DND-41 (cell line): ENCODE data around the gene SPOPL.

Source experiments
- ATAC-seq: fragments of 200-7000 bp; cut with Tn5 transposase; 3 replicates; pipeline ENCODE4 v1.9.1; 2021; ENCODE audit warnings: low read depth; ENCODE audit not compliant: insufficient read depth
- DNase-seq: peaks from one replicate; pipeline ENCODE4 v3.0.0-alpha.2; 2020
- H2AFZ ChIP-seq: 2 replicates; pipeline ENCODE4 v1.6.0; 2012; ENCODE audit warnings: low read depth, low read length
- H3K27ac ChIP-seq: 2 replicates; pipeline ENCODE4 v1.5.1; 2012; ENCODE audit warnings: low read length, inconsistent platforms
- H3K27me3 ChIP-seq: fragments of 200-600 bp; sonication (generic); 2 replicates; pipeline ENCODE4 v1.6.0; 2012; ENCODE audit warnings: low read length, mild to moderate bottlenecking, inconsistent platforms; ENCODE audit not compliant: insufficient read depth, poor library complexity
- H3K36me3 ChIP-seq: 2 replicates; pipeline ENCODE4 v1.5.1; 2012; ENCODE audit warnings: low read length, inconsistent platforms; ENCODE audit not compliant: insufficient read depth
- H3K4me1 ChIP-seq: 2 replicates; pipeline ENCODE4 v1.5.1; 2012; ENCODE audit warnings: mild to moderate bottlenecking, low read length; ENCODE audit not compliant: insufficient read depth
- H3K4me2 ChIP-seq: 2 replicates; pipeline ENCODE4 v1.6.0; 2012; ENCODE audit warnings: mild to moderate bottlenecking, moderate library complexity, low read length, inconsistent platforms; ENCODE audit not compliant: insufficient read depth
- H3K4me3 ChIP-seq, 2 experiments: fragments of 200-600 bp in 1 of 2; shearing (Covaris generic) in 1 of 2; 2 replicates each; pipeline ENCODE4 v1.5.1; 2012 to 2016; ENCODE audit warnings: inconsistent platforms in 2 of 2, low read length in 2 of 2, mild to moderate bottlenecking in 2 of 2, low read depth in 1 of 2, moderate library complexity in 1 of 2
- H3K79me2 ChIP-seq: 2 replicates; pipeline ENCODE4 v1.6.0; 2012; ENCODE audit warnings: low read length, inconsistent platforms; ENCODE audit not compliant: insufficient read depth
- H3K9ac ChIP-seq: 2 replicates; pipeline ENCODE4 v1.6.0; 2012; ENCODE audit warnings: low read depth, mild to moderate bottlenecking, inconsistent platforms, low read length, moderate library complexity
- H3K9me3 ChIP-seq: 2 replicates; pipeline ENCODE4 v1.5.1; 2012; ENCODE audit warnings: low read length, moderate library complexity, mild to moderate bottlenecking, inconsistent platforms; ENCODE audit not compliant: insufficient read depth, severe bottlenecking
- H4K20me1 ChIP-seq: 2 replicates; pipeline ENCODE4 v1.6.0; 2012; ENCODE audit warnings: low read length; ENCODE audit not compliant: insufficient read depth
- CTCF ChIP-seq: IDR thresholded peaks from 2 replicates; pipeline ENCODE4 v1.5.1; 2012; ENCODE audit warnings: borderline replicate concordance, low read length, moderate library complexity, mild to moderate bottlenecking; ENCODE audit not compliant: poor library complexity, severe bottlenecking; ENCODE audit errors: extremely low read depth
- EZH2 ChIP-seq: IDR thresholded peaks from 3 replicates; pipeline ENCODE4 v1.6.1; 2012; ENCODE audit warnings: borderline replicate concordance, low read depth, mild to moderate bottlenecking, moderate library complexity, low read length, inconsistent platforms; ENCODE audit not compliant: severe bottlenecking

The SPOPL gene

GRCh38 chr2:138548796-138549195 is 47.2 kb downstream of the SPOPL start:
- H4K20me1 ChIP-seq, result no peaks in the 10 kb centered on the region
- no peak overlapping the region for H3K27ac ChIP-seq
- TF ChIP-seq EZH2, result no peak
- TF ChIP-seq CTCF, result no peak
- H3K9me3 ChIP-seq, result no peaks in the 10 kb centered on the region
- ATAC-seq, result no peak
- no peak overlapping the region for H3K4me2 ChIP-seq
- no peaks in the 10 kb centered on the region for H3K27me3 ChIP-seq
- no peaks in the 10 kb centered on the region for H3K4me1 ChIP-seq
- no peak for DNase-seq
- H3K36me3 ChIP-seq, result no peaks in the 10 kb centered on the region
- no peak overlapping the region for H3K4me3 ChIP-seq
- no peaks in the 10 kb centered on the region for H3K79me2 ChIP-seq
- no peak overlapping the region for H3K9ac ChIP-seq
- H2AFZ ChIP-seq, result no peak overlapping the region

GRCh38 chr2:138550172-138550571 is 48.6 kb downstream of the SPOPL start:
- Histone ChIP-seq H3K79me2 (no peaks in the 10 kb centered on the region), H3K27ac (no peak overlapping the region), H3K4me3 (no peak overlapping the region), H3K4me1 (no peaks in the 10 kb centered on the region), H3K9me3 (no peaks in the 10 kb centered on the region), H3K27me3 (no peaks in the 10 kb centered on the region), H2AFZ (no peak overlapping the region), H3K9ac (no peak overlapping the region), H3K36me3 (no peaks in the 10 kb centered on the region), H3K4me2 (no peak overlapping the region), H4K20me1 (no peaks in the 10 kb centered on the region)
- no peak for ATAC-seq
- no peak for TF ChIP-seq EZH2
- TF ChIP-seq CTCF, result no peak
- no peak for DNase-seq

- H2AFZ ChIP-seq, result no peak overlapping the region
- H3K4me3 ChIP-seq, result no peak overlapping the region
- no peaks in the 10 kb centered on the region for H3K27me3 ChIP-seq
- no peaks in the 10 kb centered on the region for H3K9me3 ChIP-seq
- no peak overlapping the region for H3K4me2 ChIP-seq
- no peak overlapping the region for H3K27ac ChIP-seq
- H3K36me3 ChIP-seq, result no peaks in the 10 kb centered on the region
- no peak for DNase-seq
- no peaks in the 10 kb centered on the region for H4K20me1 ChIP-seq
- H3K79me2 ChIP-seq, result no peaks in the 10 kb centered on the region
- no peak for TF ChIP-seq EZH2
- no peak for TF ChIP-seq CTCF
- H3K4me1 ChIP-seq, result no peaks in the 10 kb centered on the region
- no peak for ATAC-seq
- no peak overlapping the region for H3K9ac ChIP-seq
Measured at GRCh38 chr2:138550670-138551287, 49.2 kb downstream of the SPOPL start.

- Histone ChIP-seq H3K27ac (no peak overlapping the region), H3K9ac (no peak overlapping the region), H2AFZ (no peak overlapping the region), H3K4me1 (no peaks in the 10 kb centered on the region), H4K20me1 (no peaks in the 10 kb centered on the region), H3K4me2 (no peak overlapping the region), H3K79me2 (no peaks in the 10 kb centered on the region), H3K4me3 (no peak overlapping the region), H3K9me3 (no peaks in the 10 kb centered on the region), H3K36me3 (no peaks in the 10 kb centered on the region), H3K27me3 (no peaks in the 10 kb centered on the region)
- TF ChIP-seq EZH2 (no peak), CTCF (no peak)
- DNase-seq, result no peak
- ATAC-seq, result no peak
Measured at GRCh38 chr2:138554123-138554522, 52.6 kb downstream of the SPOPL start.
